Hippocampal formation (tissue), 2 donors: ENCODE results near the gene RPS24.

Source experiments
- DNase-seq, 2 donors: peaks; one replicate each; lab custom pipeline; 2025; lab: John Stamatoyannopoulos, UW

RPS24 gene

DNA sequence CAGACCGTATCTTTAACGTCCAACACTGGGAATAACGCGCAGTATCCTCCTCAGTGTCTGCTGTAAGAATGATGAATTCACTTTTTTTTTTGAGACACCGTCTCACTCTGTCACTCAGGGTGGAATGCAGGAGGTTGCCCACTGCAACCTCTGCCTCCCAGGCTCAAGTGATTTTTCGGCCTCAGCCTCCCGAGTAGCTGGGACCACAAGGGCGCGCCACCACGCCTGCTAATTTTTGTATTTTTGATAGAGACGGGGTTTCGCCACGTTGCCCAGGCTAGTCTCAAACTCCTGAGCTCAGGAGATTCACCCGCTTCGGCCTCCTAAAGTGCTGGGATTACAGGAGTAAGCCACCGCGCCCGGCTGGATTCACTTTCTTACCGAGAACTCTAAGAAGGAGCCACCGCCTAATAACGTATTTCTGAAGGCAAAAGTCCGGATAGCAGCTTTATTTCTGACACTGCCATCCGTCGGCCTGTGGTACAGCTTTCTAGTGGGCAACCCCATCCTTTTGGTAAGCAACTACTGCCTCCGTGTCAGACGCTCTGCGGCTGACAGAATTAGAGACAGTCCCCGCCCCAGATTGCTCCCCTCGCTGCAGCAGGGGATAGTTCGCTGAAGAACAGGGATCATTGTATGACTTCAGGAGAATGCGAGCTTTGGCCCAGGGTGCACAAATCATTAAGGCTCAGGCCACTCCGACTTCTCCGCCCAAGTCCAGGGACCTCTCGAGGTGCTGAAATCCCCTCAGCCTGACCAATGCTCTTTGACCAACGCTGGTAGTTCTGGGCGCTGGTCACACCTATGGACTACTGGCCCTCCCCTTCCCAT, 5.0 kb upstream of the RPS24 start:
- DNase-seq = no peak

DNA sequence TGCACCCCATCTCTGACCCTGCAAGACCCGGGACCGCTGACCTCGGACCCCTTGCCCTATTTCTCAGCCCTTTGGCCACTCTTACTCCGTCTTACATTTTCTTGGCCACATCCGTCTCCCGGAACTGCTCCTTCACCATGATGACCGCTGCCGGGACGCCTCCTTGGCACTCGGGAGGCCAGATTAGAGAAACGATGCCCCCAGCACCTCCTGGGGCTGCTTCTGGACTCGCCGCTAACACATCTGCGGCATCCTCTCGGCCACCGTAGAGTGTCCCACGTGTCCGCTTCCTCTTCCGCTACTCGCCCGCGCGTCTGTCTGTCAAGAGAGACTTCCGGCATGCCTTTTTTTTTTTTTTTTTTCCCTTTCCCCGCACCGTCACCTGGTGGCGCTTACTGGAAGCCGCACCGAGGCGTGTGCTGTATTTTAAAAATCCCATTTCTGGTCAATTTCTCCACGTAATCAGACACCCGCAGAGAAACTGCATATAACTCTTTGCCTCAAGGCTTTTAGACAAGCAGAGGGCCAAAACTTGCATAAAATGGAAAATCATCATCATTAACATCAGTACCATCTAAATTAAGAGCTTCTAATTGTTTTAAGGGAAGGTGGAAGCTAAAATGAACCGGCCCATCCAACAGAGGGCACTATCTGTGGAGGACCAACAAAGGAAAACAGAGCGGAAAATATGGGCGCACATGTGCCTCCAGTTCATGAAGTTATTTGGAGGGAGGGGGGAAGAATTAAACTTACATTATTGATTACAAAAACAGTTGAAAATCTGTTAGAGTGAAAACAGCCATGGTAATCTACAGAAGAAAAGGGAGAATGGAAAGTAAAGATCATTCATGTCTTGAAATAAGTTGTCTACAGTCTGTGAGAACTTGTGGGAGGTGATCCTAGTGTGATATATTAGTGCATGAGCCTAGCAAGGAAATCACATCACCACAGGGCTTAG, 4.1 kb upstream of the RPS24 start, which contains the start of gene POLR3A:
TSS of gene POLR3A (minus strand) at position 247 of the 958 bp plus-strand sequence. CDS start at position 139, 108 bp downstream.
- peak; percentile 84 to 88 for DNase-seq

DNA sequence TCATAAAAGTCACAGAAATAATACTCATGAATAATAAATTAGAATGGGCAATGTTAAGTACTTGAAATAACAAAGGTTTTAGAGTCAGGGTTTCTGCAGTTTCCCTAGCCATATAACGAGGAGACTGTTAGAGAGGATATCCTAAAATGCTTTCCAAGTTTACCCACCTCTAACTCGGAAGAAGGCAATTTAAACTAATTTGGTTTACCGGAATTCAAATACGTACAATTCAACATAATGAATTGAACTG, 351 bp upstream of the RPS24 start:
- no peak for DNase-seq

DNA sequence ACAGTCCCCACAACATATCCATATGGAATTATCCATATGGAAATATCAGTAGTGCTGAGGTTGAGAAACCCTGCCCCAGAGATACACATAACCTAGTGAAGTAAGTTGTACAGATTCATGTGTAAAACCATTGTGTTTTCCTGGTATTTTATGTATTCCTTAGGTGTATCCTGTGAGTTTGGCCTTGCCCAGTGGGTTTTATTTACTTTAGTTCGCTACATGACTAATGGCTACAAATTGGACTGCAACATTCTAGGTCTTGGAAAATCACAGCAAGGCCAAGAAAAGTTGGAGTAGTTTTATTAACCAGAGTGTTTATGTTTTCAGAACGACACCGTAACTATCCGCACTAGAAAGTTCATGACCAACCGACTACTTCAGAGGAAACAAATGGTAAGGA, 1.4 kb downstream of the RPS24 start:
- no peak for DNase-seq

DNA sequence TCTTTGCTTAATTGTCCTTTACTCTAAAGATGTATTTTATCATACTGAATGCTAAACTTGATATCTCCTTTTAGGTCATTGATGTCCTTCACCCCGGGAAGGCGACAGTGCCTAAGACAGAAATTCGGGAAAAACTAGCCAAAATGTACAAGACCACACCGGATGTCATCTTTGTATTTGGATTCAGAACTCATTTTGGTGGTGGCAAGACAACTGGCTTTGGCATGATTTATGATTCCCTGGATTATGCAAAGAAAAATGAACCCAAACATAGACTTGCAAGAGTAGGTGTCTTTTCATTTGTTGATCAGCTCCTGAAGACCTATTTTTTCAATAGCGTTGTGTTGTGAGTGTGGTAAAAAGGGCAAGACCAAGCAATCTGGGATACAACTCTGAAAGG, 1.8 kb downstream of the RPS24 start:
- DNase-seq = no peak

DNA sequence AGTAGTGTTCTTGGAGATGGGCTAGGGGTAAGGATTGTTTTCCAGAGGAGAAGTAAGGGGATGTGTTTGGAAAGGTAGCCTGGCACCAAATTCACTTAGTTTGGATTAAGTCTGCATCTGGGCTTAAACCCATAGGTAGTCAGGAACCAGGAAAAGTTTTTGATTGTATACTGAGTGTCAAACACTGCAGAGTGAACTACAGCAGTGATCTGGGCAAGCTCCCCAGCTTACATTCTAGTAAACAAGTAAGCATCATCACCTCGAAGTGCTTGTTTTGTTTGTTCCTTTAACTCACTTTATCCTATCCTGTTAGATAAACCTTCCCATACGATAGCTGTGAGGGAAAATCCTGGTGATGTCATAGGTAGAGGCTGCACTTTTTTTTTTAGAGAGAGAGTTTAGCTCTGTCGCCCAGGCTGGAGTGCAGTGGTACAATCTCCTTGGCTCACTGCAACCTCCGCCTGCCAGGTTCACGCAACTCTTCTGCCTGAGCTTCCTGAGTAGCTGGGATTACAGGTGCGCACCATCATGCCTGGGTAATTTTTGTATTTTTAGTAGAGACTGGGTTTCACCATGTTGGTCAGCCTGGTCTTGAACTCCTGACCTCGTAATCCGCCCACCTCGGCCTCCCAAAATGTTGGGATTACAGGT, 2.4 kb downstream of the RPS24 start:
- DNase-seq = no peak

DNA sequence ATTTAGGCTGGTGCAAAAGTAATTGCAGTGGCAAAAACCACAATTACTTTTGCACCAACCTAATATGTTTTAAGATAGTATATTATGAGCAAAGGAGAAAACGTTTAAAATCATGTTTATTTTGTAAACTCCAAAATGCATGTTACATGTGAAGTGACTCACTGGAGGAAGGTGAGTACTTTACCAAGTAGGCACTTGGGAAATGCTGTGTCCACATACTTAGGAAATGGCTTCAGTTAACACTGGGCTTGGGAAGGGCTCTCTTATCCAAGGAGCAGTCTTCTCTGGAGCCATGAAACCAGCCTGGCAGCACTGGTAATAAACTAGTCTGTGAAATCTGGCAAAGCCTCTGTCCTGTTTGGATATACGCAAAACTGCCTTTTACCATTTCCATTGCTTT, 4.4 kb downstream of the RPS24 start:
- no peak for DNase-seq

DNA sequence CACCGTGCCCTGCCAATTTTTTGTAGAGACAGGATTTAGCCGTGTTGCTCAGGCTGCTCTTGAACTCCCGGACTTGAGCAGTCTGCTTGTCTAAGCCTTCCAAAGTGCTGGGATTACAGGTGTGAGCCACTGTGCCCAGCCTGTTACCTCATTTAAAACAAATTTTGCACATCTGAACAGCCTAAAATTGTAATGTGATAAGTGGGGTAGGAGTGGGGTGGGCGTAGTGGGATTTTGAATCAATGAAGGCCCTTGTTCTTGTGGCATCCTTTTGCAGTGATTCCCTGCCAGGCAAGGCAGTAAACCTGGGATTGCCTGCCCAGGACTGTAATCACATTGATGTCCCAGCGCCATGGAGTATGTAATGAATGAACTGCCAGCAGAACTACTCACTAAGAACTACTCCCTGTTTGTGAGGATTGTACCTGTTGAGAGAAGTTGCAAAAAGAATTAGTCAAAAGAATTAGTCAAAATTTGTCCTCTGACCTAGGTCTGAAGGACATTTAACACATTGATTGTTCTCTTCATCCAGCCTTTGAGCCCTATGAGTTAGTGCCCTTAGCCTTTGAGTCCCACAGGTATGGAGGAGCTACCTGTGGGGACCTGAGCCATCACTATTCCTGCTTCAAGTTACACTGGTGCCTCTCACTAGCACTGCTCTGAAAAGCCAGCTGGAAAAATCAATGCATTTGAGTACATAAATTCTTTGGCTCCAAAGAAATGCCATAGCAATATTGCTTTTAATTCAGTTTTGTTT, 5.3 kb downstream of the RPS24 start:
- no peak for DNase-seq

DNA sequence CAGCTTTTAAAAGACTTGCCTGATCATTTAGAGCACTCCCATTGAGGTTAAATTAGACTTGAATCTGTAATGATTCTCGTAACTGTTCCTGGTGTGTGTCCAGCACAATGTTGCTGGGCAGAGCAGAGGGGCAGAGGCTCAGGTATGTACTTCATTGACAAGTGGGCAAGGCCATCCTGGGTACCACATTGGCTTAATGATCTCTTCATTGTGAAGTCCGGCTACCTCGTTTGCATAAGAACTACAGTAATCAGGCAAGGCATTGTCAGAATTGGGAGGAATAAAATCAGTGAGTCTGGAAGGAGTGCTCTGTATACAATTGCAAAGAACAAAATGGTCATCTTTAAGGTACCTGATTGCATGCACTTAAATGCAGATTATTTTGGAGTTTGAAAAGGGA, 6.1 kb downstream of the RPS24 start:
- no peak for DNase-seq

DNA sequence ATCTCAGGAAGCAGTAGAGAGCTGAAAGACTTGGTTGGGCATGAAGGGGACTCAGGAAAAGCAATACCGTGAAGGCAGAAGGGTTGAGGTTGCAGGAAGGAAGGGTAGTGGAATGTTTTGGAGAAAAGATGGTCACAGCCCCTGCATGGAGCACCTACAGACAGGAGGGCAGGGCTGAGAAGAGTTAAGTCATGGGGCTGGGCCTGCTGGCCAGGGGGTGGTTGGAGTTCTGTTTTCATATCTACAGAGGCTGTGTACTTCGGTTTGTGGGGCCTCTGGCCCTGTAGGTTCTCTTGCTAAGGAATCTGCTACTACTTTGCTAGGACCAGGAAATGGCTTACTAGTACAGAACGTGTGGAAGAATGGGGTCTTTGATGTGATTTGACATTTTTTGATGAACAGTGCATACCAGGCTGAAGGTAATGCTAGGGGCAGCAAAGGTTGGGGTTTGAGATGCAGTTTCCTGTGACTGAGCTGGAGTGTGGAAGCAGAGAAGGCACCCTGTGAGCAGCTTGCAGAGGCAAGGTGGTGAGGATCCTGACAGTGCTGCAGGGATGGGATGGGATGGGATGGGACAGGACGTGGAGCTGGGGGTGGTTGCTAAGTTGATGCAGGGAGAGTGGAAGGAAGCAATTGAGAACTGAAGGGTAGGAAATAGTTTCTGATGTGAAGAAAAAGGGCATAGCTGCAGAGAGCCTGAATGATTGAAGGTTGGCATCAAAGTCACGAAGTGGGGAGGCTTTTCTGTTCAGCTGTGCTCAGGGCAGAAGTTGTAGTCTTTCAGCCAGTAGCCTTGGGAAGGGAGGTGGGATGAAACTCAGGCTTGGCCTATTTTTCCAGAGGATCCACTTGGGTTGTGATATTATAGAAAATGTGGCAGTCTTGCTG, 7.8 kb downstream of the RPS24 start:
- no peak for DNase-seq

DNA sequence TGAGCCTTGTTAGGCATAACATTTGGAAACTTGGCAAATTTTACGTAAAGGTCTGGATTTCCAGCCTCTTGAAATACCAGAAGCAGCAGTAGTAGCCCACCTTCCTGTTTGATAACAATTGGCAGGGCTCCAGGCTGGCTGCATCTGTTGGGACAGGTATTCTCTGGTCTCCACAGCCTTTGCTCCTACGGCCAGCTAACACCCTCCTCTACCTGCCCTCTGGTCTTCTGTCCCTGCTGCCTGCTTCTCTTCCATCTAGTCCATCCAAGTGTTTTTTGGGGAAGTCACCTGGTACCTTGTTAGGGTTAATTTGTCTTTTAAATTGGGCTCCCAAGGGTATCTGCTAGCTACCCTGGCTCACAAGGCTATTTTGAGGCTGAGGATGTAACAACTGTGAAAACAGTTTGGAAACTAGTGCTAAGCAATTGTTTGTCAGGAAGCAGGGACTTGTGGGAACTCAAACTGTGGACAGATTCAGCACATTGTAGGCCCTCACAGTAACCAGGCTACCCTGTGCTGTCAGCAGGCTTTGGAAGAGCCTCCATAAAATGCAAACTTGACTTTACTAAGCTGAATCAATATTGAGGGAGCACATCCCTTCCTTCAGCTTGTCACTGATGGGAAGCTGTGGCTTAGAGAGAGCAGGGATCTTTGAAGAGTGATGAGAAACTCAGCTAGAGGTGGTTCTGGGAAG, 8.5 kb downstream of the RPS24 start:
- no peak for DNase-seq

DNA sequence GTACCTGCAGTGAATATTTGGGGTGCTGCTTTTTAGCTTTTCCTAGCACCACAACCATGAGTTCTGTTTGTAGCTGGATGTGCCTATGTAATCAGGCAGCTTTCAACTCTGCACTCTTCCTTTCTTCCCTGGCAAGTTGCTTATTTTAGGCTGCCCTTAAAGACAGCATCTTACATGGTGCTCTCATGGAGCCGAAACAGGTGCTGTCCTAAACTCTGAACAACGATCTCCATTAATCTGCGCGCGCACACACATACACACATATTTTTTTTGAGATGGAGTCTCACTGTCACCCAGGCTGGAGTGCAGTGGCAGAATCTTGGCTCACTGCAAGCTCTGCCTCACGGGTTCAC, 9.1 kb downstream of the RPS24 start:
- DNase-seq = no peak

DNA sequence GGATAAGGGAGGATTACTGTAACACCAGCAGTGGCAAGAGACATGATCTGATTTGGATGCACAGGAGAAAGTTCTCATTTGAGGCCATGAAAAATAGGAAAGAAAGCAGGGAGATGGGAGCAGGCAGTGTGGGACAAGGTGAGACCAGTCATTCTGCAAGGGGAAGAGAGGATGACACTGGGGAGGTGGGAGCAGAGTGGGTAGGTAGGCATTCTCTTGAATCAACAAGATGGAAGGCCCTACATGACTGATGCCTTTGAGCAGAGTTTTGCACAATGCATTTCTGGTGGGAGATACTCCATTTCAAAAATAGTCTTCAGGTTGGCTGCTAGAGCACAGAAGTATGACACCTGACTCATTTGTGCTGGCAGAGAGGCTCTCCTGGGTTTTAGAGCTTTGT, 10.5 kb downstream of the RPS24 start:
- no peak for DNase-seq

DNA sequence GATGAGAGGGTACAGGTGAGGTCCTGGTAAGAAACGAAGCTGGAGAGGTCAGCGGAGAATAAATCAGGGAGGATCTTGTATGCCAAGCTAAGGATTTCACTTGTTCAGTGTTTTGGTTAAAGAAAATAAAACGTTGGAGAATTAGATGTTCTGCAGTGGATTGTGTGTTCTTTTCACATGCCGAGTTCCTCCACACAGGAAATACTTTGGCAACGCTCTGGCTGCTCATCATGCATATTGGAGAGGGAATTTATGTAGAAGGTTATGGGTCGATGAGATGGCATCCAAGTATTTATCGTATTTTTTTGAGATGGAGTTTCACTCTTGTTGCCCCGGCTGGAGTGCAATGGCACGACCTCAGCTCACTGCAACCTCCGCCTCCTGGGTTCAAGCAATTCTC, 11.0 kb downstream of the RPS24 start:
- DNase-seq = no peak

DNA sequence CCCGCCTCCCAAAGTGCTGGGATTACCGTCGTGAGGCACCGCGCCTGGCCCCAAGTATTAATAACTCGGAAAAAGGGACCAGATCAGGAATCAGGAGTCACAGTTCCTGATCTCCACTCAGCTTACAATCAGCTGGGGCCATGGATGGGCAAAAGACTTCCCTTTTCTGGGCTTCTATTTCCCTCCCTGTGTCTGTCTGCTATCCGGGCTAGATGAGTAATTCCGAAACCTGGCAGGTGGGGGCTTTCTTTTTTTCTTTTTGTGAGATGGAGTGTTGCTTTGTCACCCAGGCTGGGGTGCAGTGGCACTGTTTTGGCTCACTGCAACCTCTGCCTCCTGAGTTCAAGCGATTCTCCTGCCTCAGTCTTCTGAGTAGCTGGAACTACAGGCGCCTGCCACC, 11.6 kb downstream of the RPS24 start:
- no peak for DNase-seq

DNA sequence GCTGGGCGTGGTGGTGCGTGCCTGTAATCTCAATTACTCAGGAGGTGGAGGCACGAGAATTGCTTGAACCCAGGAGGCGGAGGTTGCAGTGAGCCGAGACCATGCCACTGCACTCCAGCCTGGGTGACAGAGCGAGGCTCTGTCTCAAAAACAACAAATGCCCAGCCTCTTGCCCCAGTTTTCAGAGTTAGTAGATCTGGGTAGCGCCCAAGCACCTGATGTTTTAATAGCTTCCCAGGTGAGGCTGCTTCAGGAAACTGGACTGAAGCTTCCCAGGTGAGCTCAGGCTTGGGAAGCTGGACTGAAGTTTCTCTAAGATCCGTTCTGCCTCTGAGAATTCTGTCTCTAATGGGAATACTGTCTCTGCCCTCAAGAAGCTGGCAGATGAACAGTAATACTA, 12.2 kb downstream of the RPS24 start:
- DNase-seq = no peak

DNA sequence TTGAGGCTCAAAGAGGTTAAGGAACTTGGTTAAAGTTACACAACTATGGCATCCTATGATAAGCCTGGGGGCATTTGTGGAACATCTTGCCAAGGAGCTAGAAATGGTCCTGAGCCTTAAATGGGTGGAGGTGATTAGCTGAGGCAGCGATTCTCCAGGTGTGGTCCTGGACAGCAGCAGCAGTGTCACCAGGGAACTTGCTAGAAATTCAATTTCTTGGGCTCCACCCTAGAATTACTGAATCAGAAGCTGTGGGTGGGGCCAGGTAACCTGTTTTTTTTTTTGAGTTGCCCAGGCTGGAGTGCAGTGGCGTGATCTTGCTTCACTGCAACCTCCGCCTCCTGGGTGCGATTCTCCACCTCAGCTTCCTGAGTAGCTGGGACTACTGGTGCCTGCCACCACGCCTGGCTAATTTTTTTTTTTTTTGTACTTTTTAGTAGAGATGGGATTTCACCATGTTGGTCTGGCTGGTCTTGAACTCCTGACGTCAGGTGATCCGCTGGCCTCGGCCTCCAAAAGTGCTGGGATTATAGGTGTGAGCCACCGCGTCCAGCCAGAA, 13.1 kb downstream of the RPS24 start:
- no peak for DNase-seq

DNA sequence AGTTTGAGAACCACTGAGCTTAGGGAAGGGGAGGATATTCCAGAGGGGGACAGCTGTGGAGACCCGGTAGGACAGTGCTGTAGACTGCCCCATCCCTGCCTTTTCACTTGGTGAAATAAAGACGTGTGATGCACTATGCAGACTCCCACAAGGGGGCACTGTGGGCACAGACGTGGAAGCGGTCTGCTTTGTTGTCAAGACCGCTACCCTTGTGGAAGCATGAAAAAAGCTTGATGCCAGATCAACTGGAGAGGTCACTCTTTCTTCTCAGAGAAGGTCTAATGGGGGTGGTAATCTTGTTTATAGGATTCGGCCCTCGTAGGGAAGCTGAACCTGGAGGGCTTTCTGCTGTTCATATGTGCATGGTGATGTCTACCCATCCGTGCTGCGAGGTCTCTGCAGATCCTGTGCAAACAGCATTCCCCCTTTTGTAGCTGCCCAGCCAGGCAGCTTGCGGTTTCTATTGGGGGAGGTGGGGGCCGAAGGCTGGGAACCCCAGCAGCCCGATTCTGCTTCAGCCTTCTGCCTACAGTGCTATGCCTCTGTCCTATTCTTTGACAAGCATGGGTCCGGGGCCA, 13.7 kb downstream of the RPS24 start:
- DNase-seq = peak; percentile 84 to 85

DNA sequence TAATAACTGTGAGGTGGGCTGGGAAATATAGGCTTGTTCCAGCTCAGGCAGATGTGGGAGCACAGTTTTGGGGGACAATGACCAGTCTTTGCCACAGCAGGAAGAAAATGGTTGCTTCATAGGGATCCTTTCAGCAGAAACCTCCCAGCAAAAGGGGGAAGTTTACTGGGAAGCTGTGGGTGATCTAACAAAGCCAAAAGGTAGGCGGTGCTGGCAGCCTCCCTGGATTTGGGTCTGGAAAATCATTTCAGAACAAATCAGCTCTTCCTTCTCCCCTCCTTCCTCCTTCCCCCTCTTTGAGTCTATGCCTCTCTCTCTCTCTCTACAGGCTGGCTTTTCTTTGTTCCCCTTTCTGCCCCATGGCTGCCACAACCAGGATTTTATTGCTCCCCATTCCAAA, 16.2 kb downstream of the RPS24 start:
- DNase-seq = no peak
